NCI-H2081 (cell line): ENCODE results near the gene HEXA.
"Not testable (repeated sequence)": the region's sequence is repeated elsewhere in the genome, so short reads cannot be mapped to it uniquely, and the experiment has no call there.

Experiments
- DNase-seq, 2 experiments: peaks; one replicate each; lab custom pipeline; 2025; lab: John Stamatoyannopoulos, UW

HEXA gene

DNA sequence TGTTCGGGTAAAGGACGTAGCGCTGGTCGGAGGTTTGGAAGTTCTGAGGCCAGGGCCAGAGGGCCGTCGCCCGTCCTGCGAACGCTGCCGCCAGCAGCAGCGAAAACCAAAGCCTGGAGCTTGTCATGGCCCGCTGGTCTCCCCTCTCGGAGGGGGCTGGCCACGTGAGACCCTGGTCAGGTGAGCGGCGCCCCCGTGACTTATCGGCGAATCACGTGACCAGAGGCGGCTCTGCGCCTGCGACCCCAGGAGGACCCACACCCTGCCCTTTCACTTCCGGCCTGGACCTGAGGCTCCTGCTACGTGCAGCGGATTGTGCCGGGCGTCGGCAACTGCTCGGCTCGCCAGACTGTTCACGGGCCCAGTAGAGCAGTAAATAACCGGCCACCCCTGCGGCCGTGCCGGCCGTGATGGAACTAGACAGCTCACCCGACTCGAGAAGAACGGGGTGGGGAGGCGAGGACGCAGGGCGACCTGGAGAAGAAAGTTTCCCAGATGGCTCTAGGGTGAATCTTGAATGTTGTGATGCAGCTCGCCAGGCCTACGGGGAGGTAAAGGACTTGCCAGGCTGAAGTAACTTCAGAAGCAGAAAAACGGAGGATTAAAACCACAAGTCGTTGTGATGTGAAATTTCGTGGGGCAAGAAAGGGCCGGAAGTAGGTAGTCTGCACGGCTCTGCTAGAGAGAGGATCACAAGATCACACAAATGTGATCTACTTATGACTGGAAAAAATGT is at the start of gene HEXA:
Gene HEXA (minus strand): TSS at position 169 of the 736 bp plus-strand sequence. CDS start 42 bp downstream, at position 127.
- peak; percentile 90 to 95 for DNase-seq

DNA sequence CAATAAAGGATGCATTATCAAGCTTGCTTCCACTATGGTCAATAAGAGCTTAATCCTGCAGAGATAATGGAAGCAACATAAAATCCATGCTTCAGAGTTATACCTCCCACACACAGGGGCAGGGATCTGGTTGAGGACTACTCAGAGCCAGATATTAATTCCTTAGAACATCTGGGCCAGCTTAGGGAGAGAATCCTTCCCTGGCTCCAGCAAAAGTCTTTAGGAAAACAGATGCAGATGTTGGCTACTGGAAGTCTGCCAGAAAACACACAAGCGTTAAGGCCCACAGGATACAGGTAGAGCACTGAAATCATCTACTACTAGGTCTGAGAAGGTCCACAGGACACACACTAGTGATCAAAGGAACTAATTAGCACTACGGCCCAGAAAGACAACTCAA is 47.4 kb upstream of the HEXA start:
- DNase-seq, result no peak

DNA sequence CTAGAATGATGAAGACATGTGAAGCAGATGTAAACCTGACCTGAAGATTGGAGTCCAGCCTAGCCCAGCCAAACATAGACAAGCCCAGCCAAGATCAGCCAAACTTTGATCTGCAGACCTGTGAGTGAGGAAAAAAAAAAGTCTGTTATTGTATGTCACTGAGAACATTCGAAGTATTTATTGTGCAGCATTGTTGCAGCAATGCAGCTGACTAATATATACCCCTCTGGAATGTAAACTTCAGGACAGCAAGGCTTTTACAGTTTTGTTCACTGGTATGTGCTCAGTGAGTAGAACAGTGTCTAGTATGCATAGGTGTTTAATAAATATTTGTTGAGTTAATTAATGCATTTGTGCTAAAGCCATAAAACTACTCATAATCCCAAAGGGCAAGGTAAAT is 45.7 kb upstream of the HEXA start:
- DNase-seq, result no peak

DNA sequence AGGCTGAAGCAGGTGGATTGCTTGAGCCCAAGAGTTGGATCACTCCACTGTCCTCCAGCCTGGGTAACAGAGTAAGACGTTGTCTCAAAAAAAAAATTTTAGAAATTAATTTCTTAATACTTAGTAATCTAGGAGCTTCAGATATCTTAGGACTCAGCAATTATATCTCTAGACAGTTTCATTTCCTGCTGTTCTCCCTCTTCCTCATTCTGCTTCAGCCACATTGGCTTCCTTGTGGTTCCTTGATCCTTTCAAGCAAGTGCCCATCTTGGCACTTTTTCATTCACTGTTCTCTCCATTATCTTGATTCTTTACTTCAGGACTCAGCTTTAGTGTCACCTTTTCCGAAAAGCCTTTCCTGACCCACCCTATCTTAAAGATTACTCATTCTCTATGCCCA is 44.8 kb upstream of the HEXA start:
- DNase-seq, result no peak

- not testable (repeated sequence) for DNase-seq
Observed at GRCh38 chr15:72419768-72420167, 44.0 kb upstream of the HEXA start.

GRCh38 chr15:72415304-72415703 is 39.5 kb upstream of the HEXA start:
- DNase-seq, result no peak

- DNase-seq, result not testable (repeated sequence)
Observed at GRCh38 chr15:72413337-72413736, 37.5 kb upstream of the HEXA start.

DNA sequence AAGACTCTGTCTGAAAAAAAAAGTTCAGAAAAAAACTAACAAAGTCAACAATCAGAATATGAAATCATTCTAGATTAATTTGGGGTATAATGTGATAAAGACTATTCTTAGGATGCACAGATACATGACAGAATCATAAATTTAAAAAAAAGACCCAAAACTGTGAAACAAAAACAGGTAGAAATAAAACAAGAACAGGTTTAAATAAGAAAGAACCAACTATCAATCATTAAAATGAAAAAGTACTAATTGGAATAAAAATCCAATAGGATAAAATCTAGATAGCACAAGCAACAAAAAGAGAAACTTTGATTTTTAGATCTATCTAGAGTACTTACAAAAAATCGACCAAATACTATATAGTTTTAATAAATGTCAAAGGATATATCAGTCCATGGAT is 35.7 kb upstream of the HEXA start:
- DNase-seq, result no peak

GRCh38 chr15:72411111-72411510 is 35.3 kb upstream of the HEXA start:
- DNase-seq, result no peak

DNA sequence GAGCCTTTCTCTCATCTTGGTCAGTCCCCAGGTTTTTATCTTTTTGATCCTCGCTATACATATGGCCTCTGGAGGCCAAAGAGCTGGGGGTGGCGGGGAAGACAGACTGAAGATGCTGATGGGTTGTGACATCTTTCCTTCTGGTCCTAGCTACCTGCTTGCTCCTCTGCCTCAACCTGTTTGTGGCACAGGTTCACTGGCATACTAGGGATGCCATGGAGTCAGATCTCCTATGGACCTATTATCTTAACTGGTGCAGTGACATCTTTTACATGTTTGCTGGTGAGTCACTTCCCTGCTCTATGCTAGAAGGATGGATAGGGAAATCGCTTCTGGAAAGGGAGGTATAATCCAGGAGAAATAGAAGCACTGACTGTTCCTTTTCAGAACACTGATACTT is 31.1 kb upstream of the HEXA start:
- DNase-seq, result no peak

- DNase-seq, result no peak
Observed at GRCh38 chr15:72404841-72405240, 29.0 kb upstream of the HEXA start.

DNA sequence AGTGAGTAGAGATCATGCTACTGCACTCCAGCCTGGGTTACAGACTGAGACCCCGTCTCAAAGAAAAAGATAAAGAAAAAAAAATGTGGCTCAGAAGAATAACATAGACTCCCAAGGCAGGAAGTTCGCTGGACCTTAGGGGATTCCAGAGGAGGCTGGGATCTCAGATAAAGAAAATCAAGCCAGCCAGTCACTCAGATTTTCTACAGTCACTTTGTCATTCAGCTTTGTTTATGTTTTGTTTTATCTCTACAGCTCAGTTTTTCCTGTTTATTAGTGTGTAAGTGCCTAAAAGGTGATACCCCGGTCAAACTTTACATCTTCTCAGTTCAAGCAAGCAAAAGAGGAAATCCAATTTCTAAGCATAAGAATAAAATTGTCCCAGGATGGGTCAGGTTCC is 28.5 kb upstream of the HEXA start:
- no peak for DNase-seq

DNA sequence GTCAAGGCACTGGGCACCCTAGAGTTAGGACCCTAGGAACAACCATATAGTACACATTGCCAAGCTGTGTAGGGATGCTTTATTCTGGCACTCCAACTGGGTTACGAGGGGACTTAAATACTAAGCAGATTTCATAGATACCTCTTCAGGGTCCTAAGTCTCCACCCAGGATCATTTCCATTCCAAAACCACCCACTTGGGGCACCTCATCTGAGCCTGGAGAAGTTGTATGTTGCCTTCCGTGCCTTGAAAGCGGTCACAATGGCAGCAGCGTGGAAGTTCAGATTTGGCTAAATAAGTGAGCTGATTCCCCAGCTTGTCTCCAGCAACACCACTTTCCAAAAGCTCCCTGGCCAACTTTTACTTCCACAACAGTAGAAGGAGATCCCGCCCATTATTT is 26.9 kb upstream of the HEXA start:
- no peak for DNase-seq

DNA sequence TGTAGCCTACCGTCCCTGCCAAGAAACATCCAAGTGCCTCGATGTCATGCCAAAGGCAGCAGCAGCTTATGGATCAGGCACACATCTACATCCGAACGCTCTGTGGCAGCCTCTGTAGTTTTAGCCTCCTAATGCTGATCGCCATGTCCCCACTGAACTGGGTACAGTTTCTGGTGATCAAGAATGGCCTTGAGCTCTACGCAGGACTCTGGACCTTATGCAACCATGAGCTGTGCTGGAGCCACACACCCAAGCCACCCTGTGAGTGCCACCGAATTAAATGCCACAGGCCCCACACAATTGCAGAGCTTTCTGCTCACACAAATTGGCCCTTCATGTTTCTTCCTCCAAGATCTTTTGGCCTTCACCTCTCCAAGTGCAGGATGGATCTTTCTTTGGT is 22.8 kb upstream of the HEXA start:
- DNase-seq, result no peak

DNA sequence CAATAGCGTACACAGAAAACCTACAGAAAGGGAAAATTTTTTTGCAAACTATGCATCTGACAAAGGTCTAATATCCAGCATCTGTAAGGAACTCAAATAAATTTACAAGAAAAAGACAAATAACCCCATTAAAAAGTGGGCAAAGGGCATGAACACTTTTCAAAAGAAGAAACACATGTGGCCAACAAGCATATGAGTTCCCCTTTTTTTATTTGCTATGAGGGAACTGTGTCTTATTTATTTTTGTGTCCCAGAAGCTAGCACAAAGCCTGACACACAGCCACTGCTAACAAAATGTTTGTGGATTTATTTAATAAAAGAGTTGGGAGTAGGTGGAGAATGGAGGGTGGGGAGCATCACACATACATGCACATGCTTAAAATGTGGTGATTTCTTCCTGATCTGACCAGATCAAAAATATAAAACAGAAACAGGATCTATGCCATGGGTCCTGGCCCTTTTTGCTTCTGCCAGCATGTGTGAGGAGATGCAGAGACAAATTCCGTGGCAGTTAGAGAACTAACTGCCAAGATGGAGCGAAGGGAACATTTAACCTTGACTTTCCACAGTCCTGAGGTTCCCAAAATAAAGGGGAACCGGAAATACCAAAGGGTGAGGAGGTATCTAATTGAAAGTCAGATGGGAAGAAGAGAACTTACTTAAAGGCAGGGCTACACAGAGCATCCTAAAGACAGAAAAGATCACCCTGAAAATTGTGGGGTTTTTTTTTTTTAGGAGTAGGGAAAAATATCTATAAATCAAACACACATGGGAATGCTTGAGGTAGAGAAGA is 22.2 kb upstream of the HEXA start, which contains the start of gene TMEM202:
Gene TMEM202 (plus strand): TSS at position 510 of the 793 bp plus-strand sequence. CDS start 22 bp downstream, at position 532.
- DNase-seq, result no peak

DNA sequence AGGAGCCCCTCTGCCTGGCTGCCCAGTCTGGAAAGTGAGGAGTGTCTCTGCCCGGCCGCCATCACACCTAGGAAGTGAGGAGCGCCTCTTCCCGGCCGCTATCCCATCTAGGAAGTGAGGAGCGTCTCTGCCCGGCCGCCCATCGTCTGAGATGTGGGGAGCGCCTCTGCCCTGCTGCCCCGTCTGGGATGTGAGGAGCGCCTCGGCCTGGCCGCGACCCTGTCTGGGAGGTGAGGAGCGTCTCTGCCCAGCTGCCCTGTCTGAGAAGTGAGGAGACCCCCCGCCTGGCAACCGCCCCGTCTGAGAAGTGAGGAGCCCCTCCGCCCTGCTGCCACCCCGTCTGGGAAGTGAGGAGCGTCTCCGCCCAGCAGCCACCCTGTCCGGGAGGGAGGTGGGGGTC is 20.5 kb upstream of the HEXA start:
- DNase-seq, result not testable (repeated sequence)

DNA sequence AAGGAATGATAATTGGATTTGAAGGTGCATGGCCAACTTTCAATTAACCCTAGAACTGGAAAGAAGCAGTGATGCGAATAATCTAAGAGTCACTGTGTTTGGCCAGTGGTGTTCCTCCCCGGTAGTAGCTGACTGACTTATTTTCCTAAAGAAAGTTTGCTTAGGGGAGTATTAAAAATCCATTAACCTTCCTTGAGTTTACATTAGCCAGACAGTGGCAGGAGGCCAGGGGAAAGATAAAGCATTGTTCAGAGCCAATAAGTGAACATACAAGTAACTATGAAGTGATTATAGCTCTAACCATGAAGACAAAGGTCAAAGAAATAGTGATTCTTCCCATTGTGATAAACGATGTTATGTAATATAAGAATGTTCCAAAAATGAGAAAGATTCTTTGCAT is 13.4 kb upstream of the HEXA start:
- no peak for DNase-seq

DNA sequence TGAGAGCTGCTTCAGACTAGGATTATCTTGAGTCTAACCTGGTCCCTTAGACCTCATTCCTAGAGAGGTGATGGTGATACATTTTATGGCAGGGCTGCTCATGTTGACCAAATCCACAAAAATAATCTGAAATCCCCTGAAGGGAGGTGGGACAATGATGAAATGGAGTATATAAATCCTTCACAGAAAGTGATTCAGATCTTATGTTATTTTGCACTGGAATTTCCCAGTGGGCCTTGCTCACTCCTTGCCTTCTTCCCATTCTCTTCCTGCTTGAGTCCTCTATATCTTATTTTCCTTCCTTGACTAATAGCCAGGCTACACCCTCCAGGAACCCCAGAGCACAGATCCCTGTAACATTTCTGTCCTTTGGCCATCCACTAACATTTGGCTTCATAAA is 11.9 kb upstream of the HEXA start:
- no peak for DNase-seq

- no peak for DNase-seq
Observed at GRCh38 chr15:72382146-72382545, 6.3 kb upstream of the HEXA start.

GRCh38 chr15:72380743-72381142 is 4.9 kb upstream of the HEXA start:
- no peak for DNase-seq

GRCh38 chr15:72379856-72380430 is 4.1 kb upstream of the HEXA start:
- DNase-seq, result no peak

- not testable (repeated sequence) for DNase-seq
Observed at GRCh38 chr15:72379106-72379505, 3.3 kb upstream of the HEXA start.

- DNase-seq, result no peak
Observed at GRCh38 chr15:72377331-72377730, 1.5 kb upstream of the HEXA start.
